B cell (primary cell): ENCODE results near the gene PTH1R. TPM values are rescaled to one million over a fixed set of nuclear protein-coding genes. Genes with fewer than 3 reads are reported as not detected.

ENCODE experiments used
- ATAC-seq: fragments of 200-7000 bp; cut with Tn5 transposase; one replicate; pipeline ENCODE4 v1.10.0; 2021; ENCODE audit warnings: low read depth, mild to moderate bottlenecking, moderate number of reproducible peaks, moderate library complexity
- CTCF ChIA-PET: fragments of 350-600 bp; sonication (Branson Sonifier 250); formaldehyde crosslinking; loops from one replicate; lab custom pipeline; 2021; ENCODE audit warnings: antibody characterized with exemption, inconsistent platforms; lab: Charles Lee
- POLR2A ChIA-PET: fragments of 350-600 bp; sonication (Branson Sonifier 250); formaldehyde crosslinking; loops from one replicate; lab custom pipeline; 2021; ENCODE audit warnings: antibody characterized with exemption; lab: Charles Lee
- DNase-seq: peaks from one replicate; pipeline ENCODE4 v3.0.0; 2013
- H2AFZ ChIP-seq: 2 replicates; pipeline ENCODE4 v1.6.1; 2012; ENCODE audit warnings: mild to moderate bottlenecking, low read depth, low read length; ENCODE audit not compliant: insufficient read depth, poor library complexity, severe bottlenecking
- H3K27ac ChIP-seq, 2 donors: 1 replicate in 1 of 2; 2 replicates in 1 of 2; pipeline ENCODE4 v1.5.1; 2012 to 2013; ENCODE audit warnings: low read length in 2 of 2, mild to moderate bottlenecking in 2 of 2, moderate library complexity in 1 of 2
- H3K27me3 ChIP-seq, 4 experiments: fragments of 200-600 bp in 1 of 4; sonication (generic) in 1 of 4; replicated peaks in 1 of 4; 1 replicate in 2 of 4; 2 replicates in 2 of 4; pipeline versions ENCODE4 v1.6.1 to v1.7.0; 2013 to 2016; ENCODE audit warnings: low read length in 3 of 4, mild to moderate bottlenecking in 2 of 4, mixed read lengths in 1 of 4, moderate library complexity in 1 of 4; ENCODE audit not compliant: insufficient read depth in 4 of 4, control insufficient read depth in 3 of 4; ENCODE audit errors: control extremely low read depth in 1 of 4
- H3K36me3 ChIP-seq, 2 experiments: replicated peaks in 1 of 2; 1 replicate in 1 of 2; 2 replicates in 1 of 2; pipeline versions ENCODE4 v1.6.1 to v1.7.1; 2013; ENCODE audit warnings: low read length in 1 of 2; ENCODE audit not compliant: insufficient read depth in 2 of 2, control insufficient read depth in 1 of 2; ENCODE audit errors: control extremely low read depth in 1 of 2, extremely low read depth in 1 of 2
- H3K4me1 ChIP-seq, 2 donors: fragments of 200-600 bp in 1 of 2; sonication (generic) in 1 of 2; 1 replicate in 1 of 2; 2 replicates in 1 of 2; pipeline versions ENCODE4 v1.5.1 to v1.6.1; 2013 to 2017; ENCODE audit warnings: low read length in 2 of 2; ENCODE audit not compliant: control insufficient read depth in 2 of 2, insufficient read depth in 2 of 2
- H3K4me2 ChIP-seq: replicated peaks from 2 replicates; pipeline ENCODE3; 2012; ENCODE audit warnings: mild to moderate bottlenecking, low read depth, low read length; ENCODE audit not compliant: poor library complexity, severe bottlenecking
- H3K4me3 ChIP-seq, 5 experiments: fragments of 200-600 bp in 1 of 5; sonication (generic) in 1 of 5; 1 replicate in 3 of 5; 2 replicates in 2 of 5; pipeline versions ENCODE4 v1.5.1 to v1.7.0; 2011 to 2016; ENCODE audit warnings: low read length in 4 of 5, mild to moderate bottlenecking in 4 of 5, low read depth in 2 of 5, control low read depth in 1 of 5, moderate library complexity in 1 of 5; ENCODE audit not compliant: insufficient read depth in 1 of 5; ENCODE audit errors: control extremely low read depth in 1 of 5, extremely low read depth in 1 of 5
- H3K79me2 ChIP-seq: fragments of 200-600 bp; sonication (generic); one replicate; pipeline ENCODE4 v1.6.0; 2016; ENCODE audit warnings: low read length; ENCODE audit not compliant: control insufficient read depth, insufficient read depth
- H3K9ac ChIP-seq: fragments of 200-600 bp; sonication (generic); 2 replicates; pipeline ENCODE4 v1.6.1; 2017; ENCODE audit warnings: mild to moderate bottlenecking, low read length, moderate library complexity
- H3K9me3 ChIP-seq, 3 donors: one replicate each; pipeline versions ENCODE4 v1.6.1 to v1.7.1; 2013; ENCODE audit warnings: low read length in 2 of 3; ENCODE audit not compliant: control insufficient read depth in 2 of 3, insufficient read depth in 1 of 3; ENCODE audit errors: control extremely low read depth in 1 of 3
- H4K20me1 ChIP-seq: 2 replicates; pipeline ENCODE4 v1.6.0; 2012; ENCODE audit warnings: mild to moderate bottlenecking, low read length; ENCODE audit not compliant: insufficient read depth, control insufficient read depth, poor library complexity, severe bottlenecking
- H3K27ac Mint-ChIP-seq: one replicate; pipeline ENCODE4 v1.8.0; 2021; ENCODE audit warnings: mixed read lengths
- H3K27me3 Mint-ChIP-seq: one replicate; pipeline ENCODE4 v1.8.0; 2021; ENCODE audit warnings: mixed read lengths
- H3K4me1 Mint-ChIP-seq: one replicate; pipeline ENCODE4 v1.8.0; 2021; ENCODE audit warnings: mixed read lengths
- H3K4me3 Mint-ChIP-seq: one replicate; pipeline ENCODE4 v1.8.0; 2021; ENCODE audit warnings: mixed read lengths
- H3K9me3 Mint-ChIP-seq: one replicate; pipeline ENCODE4 v1.8.0; 2022; ENCODE audit warnings: mixed read lengths; ENCODE audit not compliant: insufficient read depth
- EZH2 ChIP-seq: IDR thresholded peaks from 2 replicates; pipeline ENCODE4 v1.6.1; 2012; ENCODE audit warnings: borderline replicate concordance, low read depth, mild to moderate bottlenecking, moderate library complexity, low read length; ENCODE audit not compliant: insufficient read depth, poor library complexity, severe bottlenecking
- WGBS: methylation state at CpG from one replicate; pipeline ENCODE4 v1.1.5; 2013; ENCODE audit warnings: missing lambda C conversion rate; ENCODE audit not compliant: insufficient coverage; 5-methylcytosine and 5-hydroxymethylcytosine counted together
- intact Hi-C: fragments of 100-400 bp; cut with micrococcal nuclease; formaldehyde crosslinking; loops from one replicate; pipeline ENCODE4 v1.10.0; 2022
- polyA plus RNA-seq: library from polyadenylated mRNA; depleted of rRNA; stranded (reverse); fragments of >200 nt; gene quantifications from 2 replicates; pipeline ENCODE4 v1.2.3, GENCODE V29; 2012
- total RNA-seq, 2 donors: library from RNA; stranded (reverse); fragments of 120-200 nt in 1 of 2; gene quantifications; 1 replicate in 1 of 2; 2 replicates in 1 of 2; pipeline versions ENCODE4 v1.2.3 to v1.2.4, GENCODE V29; 2013 to 2022
- TF ChIP-seq, protein P1 (sequence below): fragments of 200-600 bp; IDR thresholded peaks from one replicate; pipeline ENCODE4 v1.8.0; 2022; ENCODE audit warnings: antibody characterized with exemption, mild to moderate bottlenecking

The PTH1R gene
- total and polyA plus RNA-seq, 2 donors (not counting 1 experiment from before 2014, with no cell fraction given): not detected

DNA sequence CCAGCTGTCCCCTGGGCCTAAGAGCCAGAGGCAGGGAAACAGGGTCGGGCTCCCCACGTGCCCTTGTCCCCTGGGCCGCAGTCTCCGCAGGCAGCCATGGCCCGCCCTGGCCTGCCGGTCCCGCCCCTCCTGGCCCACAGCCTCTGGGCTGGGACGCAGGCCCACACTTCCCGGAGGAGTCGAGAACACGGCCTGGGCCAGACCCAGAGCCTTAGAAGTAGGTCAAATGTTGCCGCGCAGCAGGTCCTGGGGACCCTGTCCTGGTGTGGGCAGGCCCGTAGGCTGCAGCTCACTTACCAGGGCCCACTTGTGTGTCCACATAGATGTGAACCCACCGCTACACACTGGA, 10.0 kb upstream of the PTH1R start:
- Histone ChIP-seq H3K9ac (no peak overlapping the region), H3K4me1 (no peaks in the 10 kb centered on the region), H3K79me2 (no peaks in the 10 kb centered on the region), H3K27ac (no peak overlapping the region), H4K20me1 (no peaks in the 10 kb centered on the region), H3K27me3 (peaks cover 0 to 13% (median 2%) of the 10 kb centered on the region in 4 experiments), H3K4me3 (no peak overlapping the region), H3K36me3 (no peaks in the 10 kb centered on the region), H2AFZ (no peak overlapping the region), H3K9me3 (no peaks in the 10 kb centered on the region), H3K4me2 (no peak overlapping the region)
- TF ChIP-seq, protein P1, sequence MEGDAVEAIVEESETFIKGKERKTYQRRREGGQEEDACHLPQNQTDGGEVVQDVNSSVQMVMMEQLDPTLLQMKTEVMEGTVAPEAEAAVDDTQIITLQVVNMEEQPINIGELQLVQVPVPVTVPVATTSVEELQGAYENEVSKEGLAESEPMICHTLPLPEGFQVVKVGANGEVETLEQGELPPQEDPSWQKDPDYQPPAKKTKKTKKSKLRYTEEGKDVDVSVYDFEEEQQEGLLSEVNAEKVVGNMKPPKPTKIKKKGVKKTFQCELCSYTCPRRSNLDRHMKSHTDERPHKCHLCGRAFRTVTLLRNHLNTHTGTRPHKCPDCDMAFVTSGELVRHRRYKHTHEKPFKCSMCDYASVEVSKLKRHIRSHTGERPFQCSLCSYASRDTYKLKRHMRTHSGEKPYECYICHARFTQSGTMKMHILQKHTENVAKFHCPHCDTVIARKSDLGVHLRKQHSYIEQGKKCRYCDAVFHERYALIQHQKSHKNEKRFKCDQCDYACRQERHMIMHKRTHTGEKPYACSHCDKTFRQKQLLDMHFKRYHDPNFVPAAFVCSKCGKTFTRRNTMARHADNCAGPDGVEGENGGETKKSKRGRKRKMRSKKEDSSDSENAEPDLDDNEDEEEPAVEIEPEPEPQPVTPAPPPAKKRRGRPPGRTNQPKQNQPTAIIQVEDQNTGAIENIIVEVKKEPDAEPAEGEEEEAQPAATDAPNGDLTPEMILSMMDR: no peak
- no peak for TF ChIP-seq EZH2
- Mint-ChIP-seq H3K27me3 (peaks cover 24% of the 10 kb centered on the region), H3K27ac (no peak overlapping the region), H3K9me3 (no peaks in the 10 kb centered on the region), H3K4me1 (no peaks in the 10 kb centered on the region), H3K4me3 (no peak overlapping the region)
- 93% methylated on average over 15 of the region's 15 CpGs for WGBS
- POLR2A ChIA-PET: no interaction called here
- CTCF ChIA-PET: interaction anchor here (0.7 to 3.6 kb wide), 8 partner anchors 11 to 1208 kb away, joined by 3 to 30 read pairs (median 4); no protein-coding TSS in a partner anchor
- intact Hi-C loops: no loop called here
- ATAC-seq: no peak
- no peak for DNase-seq

DNA sequence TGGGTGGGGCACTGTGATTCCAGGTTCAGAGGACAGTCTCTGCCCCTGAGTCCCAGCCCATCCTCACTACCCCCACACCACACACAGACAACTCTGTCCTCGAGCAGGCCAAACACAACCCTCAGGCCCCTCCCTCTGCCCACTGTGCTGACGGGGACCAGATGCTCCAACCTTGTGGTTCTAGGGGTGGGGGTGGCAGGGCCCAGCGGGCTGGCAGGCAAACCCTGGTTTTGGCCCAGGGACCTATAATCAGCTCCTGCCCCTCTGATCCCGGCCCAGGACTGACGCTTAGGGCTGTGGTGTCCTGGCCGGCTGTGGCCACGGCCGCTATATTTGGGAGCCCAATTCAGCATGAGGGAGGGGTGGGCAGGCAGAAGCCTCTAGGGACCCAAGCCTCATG, 9.2 kb upstream of the PTH1R start:
- no peak overlapping the region for H3K27ac Mint-ChIP-seq

More for the DNA sequence above, 9.2 kb upstream of the PTH1R start:
- Histone ChIP-seq H3K4me2 (no peak overlapping the region), H4K20me1 (no peaks in the 10 kb centered on the region), H3K36me3 (no peaks in the 10 kb centered on the region), H3K9ac (no peak overlapping the region), H2AFZ (no peak overlapping the region), H3K27ac (no peak overlapping the region), H3K27me3 (peaks cover 0 to 18% (median 2%) of the 10 kb centered on the region in 4 experiments), H3K79me2 (no peaks in the 10 kb centered on the region), H3K9me3 (no peaks in the 10 kb centered on the region), H3K4me3 (no peak overlapping the region), H3K4me1 (peaks cover 6 to 7% of the 10 kb centered on the region in 2 donors)
- DNase-seq (no peak), ATAC-seq (no peak)
- CTCF ChIA-PET: interaction anchor here (1.3 to 3.6 kb wide), 3 partner anchors 27 to 141 kb away, joined by 3 to 30 read pairs (median 27); no protein-coding TSS in a partner anchor
- peaks cover 24% of the 10 kb centered on the region for H3K27me3 Mint-ChIP-seq
- H3K4me1 Mint-ChIP-seq: peaks cover 6% of the 10 kb centered on the region
- TF ChIP-seq, protein P1: no peak
- TF ChIP-seq EZH2: no peak
- no peak overlapping the region for H3K4me3 Mint-ChIP-seq
- no peaks in the 10 kb centered on the region for H3K9me3 Mint-ChIP-seq
- POLR2A ChIA-PET: no interaction called here
- WGBS: 77% methylated on average over 7 of the region's 8 CpGs
- intact Hi-C loops: no loop called here
